ENCODE data around the gene MRPS27. TPM values are rescaled to one million over a fixed set of nuclear protein-coding genes. Genes with fewer than 3 reads are reported as not detected.

Gene MRPS27
- total and polyA plus RNA-seq, 11 donors, result 31.9 to 94.1 (median 67.9) TPM

DNA sequence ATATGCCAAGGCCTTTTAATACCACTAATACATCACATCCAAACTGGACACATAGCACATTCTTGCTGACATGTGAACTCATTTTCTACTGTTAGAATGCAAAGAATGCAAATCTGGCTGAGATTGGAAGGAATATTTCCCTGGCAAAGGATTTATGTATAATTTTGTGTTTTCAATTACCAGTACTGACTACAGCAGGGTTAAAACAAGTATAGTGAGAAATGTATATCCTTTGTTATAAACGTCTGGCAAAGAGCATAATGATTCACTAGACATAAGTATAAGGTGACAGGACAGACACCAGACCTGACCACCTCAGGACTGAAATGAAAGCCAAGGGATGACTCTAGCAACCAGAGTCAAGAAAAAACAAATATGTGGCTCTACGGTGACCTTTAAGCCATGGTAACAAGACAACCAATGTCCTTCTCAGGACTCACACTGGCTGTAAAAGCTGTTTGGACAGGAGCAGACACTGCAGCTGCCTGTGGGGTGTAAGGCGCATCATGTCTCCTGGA lies 95.0 kb downstream of the MRPS27 start:
- TF ChIP-seq, protein P1, sequence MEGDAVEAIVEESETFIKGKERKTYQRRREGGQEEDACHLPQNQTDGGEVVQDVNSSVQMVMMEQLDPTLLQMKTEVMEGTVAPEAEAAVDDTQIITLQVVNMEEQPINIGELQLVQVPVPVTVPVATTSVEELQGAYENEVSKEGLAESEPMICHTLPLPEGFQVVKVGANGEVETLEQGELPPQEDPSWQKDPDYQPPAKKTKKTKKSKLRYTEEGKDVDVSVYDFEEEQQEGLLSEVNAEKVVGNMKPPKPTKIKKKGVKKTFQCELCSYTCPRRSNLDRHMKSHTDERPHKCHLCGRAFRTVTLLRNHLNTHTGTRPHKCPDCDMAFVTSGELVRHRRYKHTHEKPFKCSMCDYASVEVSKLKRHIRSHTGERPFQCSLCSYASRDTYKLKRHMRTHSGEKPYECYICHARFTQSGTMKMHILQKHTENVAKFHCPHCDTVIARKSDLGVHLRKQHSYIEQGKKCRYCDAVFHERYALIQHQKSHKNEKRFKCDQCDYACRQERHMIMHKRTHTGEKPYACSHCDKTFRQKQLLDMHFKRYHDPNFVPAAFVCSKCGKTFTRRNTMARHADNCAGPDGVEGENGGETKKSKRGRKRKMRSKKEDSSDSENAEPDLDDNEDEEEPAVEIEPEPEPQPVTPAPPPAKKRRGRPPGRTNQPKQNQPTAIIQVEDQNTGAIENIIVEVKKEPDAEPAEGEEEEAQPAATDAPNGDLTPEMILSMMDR (IDR thresholded peaks at IDR 0.05), result no peak
- TF ChIP-seq POLR2A (IDR thresholded peaks at IDR 0.05), result no peak
- peaks cover 0 to 26% (median 7%) of the 10 kb centered on the region in 12 donors for H3K4me1 ChIP-seq
- peaks cover 0 to 89% (median 74%) of the 10 kb centered on the region in 9 donors for H3K36me3 ChIP-seq
- H3K9me3 ChIP-seq, result no peaks in the 10 kb centered on the region
- intact Hi-C loops (cut with DNase I), result no loop called here
- ATAC-seq, result peak in 1 of 4 donors; percentile 18
- H3K27ac ChIP-seq, result no peak overlapping the region
- H3K4me3 ChIP-seq, result no peak overlapping the region
- H3K27me3 ChIP-seq, result no peaks in the 10 kb centered on the region
- 66 to 73% (median 70%) methylated on average over 3 of the region's 3 CpGs for WGBS, 4 donors
- DNase-seq, result no peak

DNA sequence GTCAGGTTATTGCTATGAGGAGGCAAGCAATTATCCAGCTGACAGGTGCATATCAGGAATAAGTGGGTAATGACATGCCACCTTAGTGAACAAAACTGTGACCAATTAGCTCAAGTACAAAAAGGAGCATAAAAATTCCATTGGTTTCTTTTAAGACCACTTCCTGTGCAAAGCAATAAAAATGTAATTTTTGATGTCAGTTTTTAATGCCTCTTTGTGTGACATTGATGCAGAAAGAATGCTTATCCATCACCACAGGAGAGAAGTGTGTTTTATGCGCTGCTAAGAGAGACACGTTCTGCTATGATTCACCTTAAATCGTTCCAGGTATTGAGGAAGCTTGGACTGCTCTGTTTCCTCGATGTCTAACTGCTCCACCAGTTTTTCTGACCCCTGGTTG lies 96.7 kb downstream of the MRPS27 start:
- Histone ChIP-seq H3K27me3 (no peaks in the 10 kb centered on the region), H3K4me1 (peaks cover 0 to 15% (median 3%) of the 10 kb centered on the region in 12 donors), H3K4me3 (no peak overlapping the region), H3K27ac (no peak overlapping the region), H3K36me3 (peaks cover 0 to 99% (median 88%) of the 10 kb centered on the region in 9 donors), H3K9me3 (no peaks in the 10 kb centered on the region)
- intact Hi-C loops (cut with DNase I), result no loop called here
- ATAC-seq (no peak), DNase-seq (no peak)
- no peak for TF ChIP-seq POLR2A (IDR thresholded peaks at IDR 0.05)
- TF ChIP-seq, protein P1 (IDR thresholded peaks at IDR 0.05), result no peak
- 93 to 97% (median 96%) methylated on average over 4 of the region's 4 CpGs for WGBS, 4 donors

DNA sequence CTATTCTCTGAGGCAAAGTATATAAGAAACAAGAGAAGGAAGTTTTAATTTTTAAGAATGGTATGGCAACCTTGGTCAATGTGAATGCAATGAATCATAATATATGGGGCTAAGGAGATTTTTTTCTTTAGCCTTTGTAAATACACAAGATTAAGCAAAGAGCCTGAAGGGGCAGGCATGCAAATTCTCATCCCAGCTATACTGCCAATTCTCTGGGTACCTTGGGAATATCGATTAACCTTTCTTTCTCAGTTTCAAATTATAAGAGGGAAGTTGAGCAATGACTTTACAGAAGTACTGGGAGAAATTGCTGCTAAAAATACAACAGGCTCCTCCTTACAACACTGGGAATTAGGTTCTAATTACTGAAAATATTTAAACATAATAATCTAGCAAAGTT lies 97.5 kb downstream of the MRPS27 start:
- intact Hi-C loops (cut with DNase I), result no loop called here
- Histone ChIP-seq H3K36me3 (peaks cover 0 to 99% (median 90%) of the 10 kb centered on the region in 9 donors), H3K4me3 (no peak overlapping the region), H3K27me3 (no peaks in the 10 kb centered on the region), H3K4me1 (peaks cover 0 to 11% (median 1%) of the 10 kb centered on the region in 12 donors), H3K27ac (no peak overlapping the region), H3K9me3 (no peaks in the 10 kb centered on the region)
- ATAC-seq (no peak), DNase-seq (no peak)
- WGBS, 4 donors, result 95 to 97% (median 96%) methylated on average over 1 of the region's 1 CpG
- TF ChIP-seq POLR2A (IDR thresholded peaks at IDR 0.05), result no peak
- TF ChIP-seq, protein P1 (IDR thresholded peaks at IDR 0.05), result no peak

DNA sequence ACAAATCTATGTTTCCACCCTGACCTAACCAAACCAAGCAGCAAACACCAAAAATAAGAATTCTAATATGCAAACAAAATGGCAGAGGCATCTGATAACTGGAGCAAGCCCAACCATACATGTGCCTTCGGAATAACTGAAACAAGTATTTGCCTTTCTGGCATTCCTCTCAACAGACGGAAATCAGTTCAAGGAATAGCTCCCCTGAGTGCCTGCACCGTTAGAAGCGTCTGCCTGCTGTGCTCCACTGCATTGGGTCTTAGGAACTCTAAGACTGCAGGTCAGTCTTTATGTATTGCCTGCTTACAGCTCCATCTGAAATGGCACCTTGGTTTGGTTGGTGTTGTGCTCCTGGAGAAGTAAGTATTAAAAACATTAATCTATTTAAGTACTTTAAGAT lies 98.5 kb downstream of the MRPS27 start:
- intact Hi-C loops (cut with DNase I), result no loop called here
- Histone ChIP-seq H3K4me1 (peaks cover 0 to 3% (median 0%) of the 10 kb centered on the region in 12 donors), H3K9me3 (no peaks in the 10 kb centered on the region), H3K36me3 (peaks cover 0 to 92% (median 85%) of the 10 kb centered on the region in 9 donors), H3K27ac (no peak overlapping the region), H3K4me3 (no peak overlapping the region), H3K27me3 (no peaks in the 10 kb centered on the region)
- no peak for ATAC-seq
- 79 to 89% (median 86%) methylated on average over 4 of the region's 4 CpGs for WGBS, 4 donors
- no peak for DNase-seq
- TF ChIP-seq, protein P1 (IDR thresholded peaks at IDR 0.05), result no peak
- no peak for TF ChIP-seq POLR2A (IDR thresholded peaks at IDR 0.05)
